Measurements from ENCODE around the gene PUS1.

Gene PUS1

GRCh38 chr12:131929581-131930456 is 743 bp downstream of the PUS1 start:
- H3K9ac ChIP-seq (ENCODE audit: low read depth, low read length) = peak overlapping the region; percentile 58
- H3K9me3 ChIP-seq (ENCODE audit: control insufficient read depth, insufficient read depth, low read length) = no peaks in the 10 kb centered on the region
- peaks cover 23% of the 10 kb centered on the region for H3K36me3 ChIP-seq (ENCODE audit: insufficient read depth, low read length)
- no peaks in the 10 kb centered on the region; the same call in 1 of the 2 replicates for H3K4me1 ChIP-seq (ENCODE audit: insufficient read depth, low read length)

GRCh38 chr12:131930510-131930909 is 1.4 kb downstream of the PUS1 start:
- Histone ChIP-seq H3K4me1 (ENCODE audit: insufficient read depth, low read length) (no peaks in the 10 kb centered on the region; the same call in 1 of the 2 replicates), H3K9me3 (ENCODE audit: control insufficient read depth, insufficient read depth, low read length) (no peaks in the 10 kb centered on the region), H3K9ac (ENCODE audit: low read depth, low read length) (peak overlapping the region; percentile 58; the same call in 1 of the 2 replicates), H3K36me3 (ENCODE audit: insufficient read depth, low read length) (peaks cover 26% of the 10 kb centered on the region)

GRCh38 chr12:131933387-131933786 is 4.3 kb downstream of the PUS1 start:
- Histone ChIP-seq H3K4me1 (ENCODE audit: insufficient read depth, low read length) (no peaks in the 10 kb centered on the region; the same call in 1 of the 2 replicates), H3K36me3 (ENCODE audit: insufficient read depth, low read length) (peaks cover 33% of the 10 kb centered on the region), H3K9ac (ENCODE audit: low read depth, low read length) (no peak overlapping the region), H3K9me3 (ENCODE audit: control insufficient read depth, insufficient read depth, low read length) (no peaks in the 10 kb centered on the region)

- Histone ChIP-seq H3K9ac (ENCODE audit: low read depth, low read length) (no peak overlapping the region), H3K36me3 (ENCODE audit: insufficient read depth, low read length) (peaks cover 33% of the 10 kb centered on the region), H3K4me1 (ENCODE audit: insufficient read depth, low read length) (no peaks in the 10 kb centered on the region; the same call in 1 of the 2 replicates), H3K9me3 (ENCODE audit: control insufficient read depth, insufficient read depth, low read length) (no peaks in the 10 kb centered on the region)
These were observed 5.5 kb downstream of the PUS1 start for GRCh38 chr12:131934535-131934934.

- Histone ChIP-seq H3K9ac (ENCODE audit: low read depth, low read length) (no peak overlapping the region), H3K9me3 (ENCODE audit: control insufficient read depth, insufficient read depth, low read length) (no peaks in the 10 kb centered on the region), H3K36me3 (ENCODE audit: insufficient read depth, low read length) (peaks cover 38% of the 10 kb centered on the region), H3K4me1 (ENCODE audit: insufficient read depth, low read length) (no peaks in the 10 kb centered on the region)
These were observed 9.0 kb downstream of the PUS1 start for GRCh38 chr12:131938082-131938481.

- Histone ChIP-seq H3K4me1 (ENCODE audit: insufficient read depth, low read length) (no peaks in the 10 kb centered on the region), H3K9ac (ENCODE audit: low read depth, low read length) (no peak overlapping the region), H3K9me3 (ENCODE audit: control insufficient read depth, insufficient read depth, low read length) (no peaks in the 10 kb centered on the region), H3K36me3 (ENCODE audit: insufficient read depth, low read length) (peaks cover 29% of the 10 kb centered on the region)
These were observed 9.9 kb downstream of the PUS1 start for GRCh38 chr12:131939007-131939406.

- H3K9me3 ChIP-seq (ENCODE audit: control insufficient read depth, insufficient read depth, low read length) = no peaks in the 10 kb centered on the region
- H3K4me1 ChIP-seq (ENCODE audit: insufficient read depth, low read length) = no peaks in the 10 kb centered on the region
- peaks cover 25% of the 10 kb centered on the region for H3K36me3 ChIP-seq (ENCODE audit: insufficient read depth, low read length)
- H3K9ac ChIP-seq (ENCODE audit: low read depth, low read length) = no peak overlapping the region
These were observed 11.1 kb downstream of the PUS1 start for GRCh38 chr12:131940141-131940547.

- H3K9ac ChIP-seq (ENCODE audit: low read depth, low read length) = no peak overlapping the region
- no peaks in the 10 kb centered on the region for H3K4me1 ChIP-seq (ENCODE audit: insufficient read depth, low read length)
- peaks cover 23% of the 10 kb centered on the region for H3K36me3 ChIP-seq (ENCODE audit: insufficient read depth, low read length)
- no peaks in the 10 kb centered on the region for H3K9me3 ChIP-seq (ENCODE audit: control insufficient read depth, insufficient read depth, low read length)
These were observed 12.3 kb downstream of the PUS1 start for GRCh38 chr12:131941116-131941986.

GRCh38 chr12:131941987-131942341 is 12.9 kb downstream of the PUS1 start:
- no peaks in the 10 kb centered on the region for H3K4me1 ChIP-seq (ENCODE audit: insufficient read depth, low read length)
- H3K36me3 ChIP-seq (ENCODE audit: insufficient read depth, low read length) = peaks cover 23% of the 10 kb centered on the region
- H3K9me3 ChIP-seq (ENCODE audit: control insufficient read depth, insufficient read depth, low read length) = no peaks in the 10 kb centered on the region
- H3K9ac ChIP-seq (ENCODE audit: low read depth, low read length) = no peak overlapping the region

- peaks cover 22% of the 10 kb centered on the region for H3K36me3 ChIP-seq (ENCODE audit: insufficient read depth, low read length)
- H3K9ac ChIP-seq (ENCODE audit: low read depth, low read length) = no peak overlapping the region
- H3K4me1 ChIP-seq (ENCODE audit: insufficient read depth, low read length) = peaks cover 6% of the 10 kb centered on the region; the same call in 1 of the 2 replicates
- no peaks in the 10 kb centered on the region for H3K9me3 ChIP-seq (ENCODE audit: control insufficient read depth, insufficient read depth, low read length)
These were observed 13.6 kb downstream of the PUS1 start for GRCh38 chr12:131942671-131943070.

GRCh38 chr12:131943389-131943788 is 14.3 kb downstream of the PUS1 start:
- Histone ChIP-seq H3K9ac (ENCODE audit: low read depth, low read length) (no peak overlapping the region), H3K4me1 (ENCODE audit: insufficient read depth, low read length) (peaks cover 7% of the 10 kb centered on the region; the same call in 1 of the 2 replicates), H3K36me3 (ENCODE audit: insufficient read depth, low read length) (peaks cover 16% of the 10 kb centered on the region), H3K9me3 (ENCODE audit: control insufficient read depth, insufficient read depth, low read length) (no peaks in the 10 kb centered on the region)

- H3K9ac ChIP-seq (ENCODE audit: low read depth, low read length) = no peak overlapping the region
- peaks cover 7% of the 10 kb centered on the region; the same call in 1 of the 2 replicates for H3K4me1 ChIP-seq (ENCODE audit: insufficient read depth, low read length)
- peaks cover 16% of the 10 kb centered on the region for H3K36me3 ChIP-seq (ENCODE audit: insufficient read depth, low read length)
- no peaks in the 10 kb centered on the region for H3K9me3 ChIP-seq (ENCODE audit: control insufficient read depth, insufficient read depth, low read length)
These were observed 14.8 kb downstream of the PUS1 start for GRCh38 chr12:131943876-131944275.

GRCh38 chr12:131944601-131945251 is 15.7 kb downstream of the PUS1 start:
- Histone ChIP-seq H3K4me1 (ENCODE audit: insufficient read depth, low read length) (peaks cover 7% of the 10 kb centered on the region; the same call in 1 of the 2 replicates), H3K36me3 (ENCODE audit: insufficient read depth, low read length) (peaks cover 16% of the 10 kb centered on the region), H3K9me3 (ENCODE audit: control insufficient read depth, insufficient read depth, low read length) (no peaks in the 10 kb centered on the region), H3K9ac (ENCODE audit: low read depth, low read length) (no peak overlapping the region)

- H3K9me3 ChIP-seq (ENCODE audit: control insufficient read depth, insufficient read depth, low read length) = no peaks in the 10 kb centered on the region
- H3K36me3 ChIP-seq (ENCODE audit: insufficient read depth, low read length) = peaks cover 9% of the 10 kb centered on the region
- H3K9ac ChIP-seq (ENCODE audit: low read depth, low read length) = no peak overlapping the region
- peaks cover 7% of the 10 kb centered on the region; the same call in 1 of the 2 replicates for H3K4me1 ChIP-seq (ENCODE audit: insufficient read depth, low read length)
These were observed 17.7 kb downstream of the PUS1 start for GRCh38 chr12:131946757-131947156.
